Activated CD4-positive, alpha-beta T cell treated with anti-CD3 and anti-CD28 coated beads for 1 hour (primary cell): ENCODE data around the gene REXO1.
A peak's percentile ranks its signal among the peaks of the same experiment; 100 is the strongest.

Experiments used
- DNase-seq: peaks from one replicate; pipeline ENCODE4 v3.0.0-alpha.2; 2020

REXO1 gene

DNA sequence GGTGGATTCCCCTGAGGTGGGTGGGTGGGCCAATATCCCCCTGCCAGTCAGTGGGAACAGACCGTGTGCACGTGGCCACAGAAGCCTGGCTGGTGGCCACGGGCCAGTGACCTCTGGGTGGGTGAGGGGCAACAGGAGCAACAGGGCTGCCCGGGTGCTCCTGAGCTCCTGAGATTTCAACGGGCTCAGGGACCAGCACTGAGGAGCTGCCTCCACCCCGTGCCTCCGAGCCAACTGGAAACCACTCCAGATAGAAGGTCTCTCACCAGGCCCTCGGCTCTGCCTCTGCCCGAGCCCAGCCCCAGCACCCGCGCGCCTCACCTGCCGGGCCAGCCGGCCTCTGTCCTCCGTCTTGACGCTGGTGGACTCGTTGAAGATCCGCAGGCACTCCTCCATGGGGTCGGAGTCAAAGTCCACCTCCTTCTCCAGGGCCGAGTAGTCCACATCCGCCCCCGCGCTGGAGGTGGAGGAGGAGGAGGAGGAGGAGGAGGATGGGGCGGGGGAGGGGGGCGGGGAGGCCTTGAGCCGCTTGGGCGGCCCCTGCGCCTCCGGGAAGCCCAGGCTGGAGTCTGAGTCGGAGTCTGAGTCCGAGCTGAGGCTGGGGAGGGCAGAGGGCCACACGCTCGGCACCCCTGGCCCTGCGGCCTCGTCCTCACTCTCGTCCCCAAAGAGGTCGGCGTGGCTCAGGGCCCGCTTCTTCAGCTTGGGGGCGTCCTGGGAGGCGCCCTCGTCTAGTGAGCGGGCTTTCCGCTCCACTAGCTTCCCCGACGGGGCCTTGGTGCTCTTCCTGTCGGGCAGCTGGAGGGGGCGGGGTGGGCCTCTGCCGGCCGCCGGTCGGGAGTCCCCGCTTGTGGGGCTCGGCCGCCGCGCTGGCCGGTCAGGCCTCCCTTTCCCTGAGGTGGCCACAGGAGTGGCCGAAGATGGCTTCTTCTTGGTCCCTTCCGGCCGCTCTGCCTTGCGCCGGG is 21.4 kb downstream of the REXO1 start:
- no peak for DNase-seq

DNA sequence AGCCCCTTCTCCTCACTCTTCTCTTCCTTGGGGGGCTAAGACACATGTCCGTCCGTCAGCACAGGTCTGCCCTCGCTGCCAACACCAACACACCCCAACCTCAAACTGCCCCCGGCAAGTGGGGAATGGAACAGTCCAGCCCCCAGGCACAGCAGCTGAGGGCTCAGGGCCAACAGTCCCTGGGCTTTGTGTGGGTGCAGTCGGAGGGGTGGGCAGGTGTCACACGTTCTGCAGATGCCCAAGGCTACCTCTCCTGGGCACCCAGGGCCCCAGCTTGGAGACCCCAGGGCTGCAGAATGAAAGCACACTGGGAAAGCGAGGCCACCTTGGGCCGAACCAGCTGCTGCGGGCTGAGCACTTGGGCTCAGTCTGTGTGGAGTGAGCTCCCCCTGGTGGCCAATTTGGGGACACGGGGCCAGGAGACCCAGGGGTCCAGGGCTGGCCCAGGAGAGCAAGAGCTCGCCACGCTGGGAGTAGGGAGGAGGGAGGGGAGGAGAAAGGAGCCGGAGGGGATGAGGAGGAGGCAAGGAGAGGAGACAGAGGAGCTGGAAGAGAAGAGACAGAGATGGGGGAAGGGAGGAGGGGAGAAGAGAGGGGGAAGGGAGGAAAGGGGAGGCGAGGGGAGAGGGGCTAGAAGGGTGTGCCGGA is 22.2 kb downstream of the REXO1 start:
- peak; percentile 70 for DNase-seq

DNA sequence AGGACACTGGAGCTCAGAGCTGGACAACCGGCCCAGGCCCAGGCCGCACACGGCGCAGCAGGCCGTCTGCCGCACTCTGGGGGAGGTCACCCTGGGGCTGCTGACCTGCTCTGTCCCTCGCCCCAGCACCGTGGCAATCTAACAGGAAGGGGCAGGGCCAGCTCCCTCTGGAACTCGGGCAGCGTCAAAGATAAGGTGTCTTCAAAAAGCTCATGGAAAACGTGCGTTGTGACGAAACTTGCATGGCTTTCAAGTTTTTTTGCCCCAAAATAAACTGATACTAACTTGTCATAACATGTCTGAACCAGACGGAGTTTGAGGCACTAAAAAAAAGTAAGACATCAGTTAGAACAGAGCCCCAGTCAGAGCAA is 24.0 kb downstream of the REXO1 start:
- DNase-seq = no peak

DNA sequence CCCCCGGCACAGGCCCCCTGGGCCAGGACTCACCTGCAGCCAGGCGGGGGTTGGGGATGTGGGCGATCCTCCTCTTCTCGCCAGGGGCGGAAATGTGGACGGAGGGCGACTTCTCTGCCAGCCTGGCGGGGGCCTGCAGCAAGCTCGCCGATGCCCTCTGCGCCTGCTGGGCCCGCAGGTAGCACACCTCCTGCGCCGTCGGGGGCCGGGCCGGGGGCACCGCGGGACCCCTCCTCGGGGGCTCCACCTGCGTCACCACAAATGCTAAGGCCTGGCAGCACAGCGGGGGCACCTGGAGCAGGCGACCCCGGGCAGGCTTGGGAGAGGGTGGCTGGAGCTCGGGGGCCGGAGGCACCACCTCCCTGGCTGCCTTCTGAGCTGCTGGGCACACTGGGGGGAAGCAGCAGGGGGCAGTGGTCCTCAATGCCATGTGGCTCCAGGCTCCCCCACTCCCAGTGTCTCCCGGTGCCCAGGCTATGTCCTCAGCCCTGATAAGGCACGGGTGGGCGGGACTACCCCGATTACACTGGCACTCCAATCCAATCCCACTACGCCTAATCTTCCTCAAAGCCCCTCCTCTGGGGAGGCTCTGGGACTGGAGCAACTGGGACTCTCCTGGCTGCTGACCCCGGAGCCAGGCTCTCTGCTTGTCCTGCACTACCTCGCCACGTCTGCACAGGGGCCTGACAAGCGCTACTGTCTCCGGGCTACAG is 24.6 kb downstream of the REXO1 start:
- DNase-seq = no peak

DNA sequence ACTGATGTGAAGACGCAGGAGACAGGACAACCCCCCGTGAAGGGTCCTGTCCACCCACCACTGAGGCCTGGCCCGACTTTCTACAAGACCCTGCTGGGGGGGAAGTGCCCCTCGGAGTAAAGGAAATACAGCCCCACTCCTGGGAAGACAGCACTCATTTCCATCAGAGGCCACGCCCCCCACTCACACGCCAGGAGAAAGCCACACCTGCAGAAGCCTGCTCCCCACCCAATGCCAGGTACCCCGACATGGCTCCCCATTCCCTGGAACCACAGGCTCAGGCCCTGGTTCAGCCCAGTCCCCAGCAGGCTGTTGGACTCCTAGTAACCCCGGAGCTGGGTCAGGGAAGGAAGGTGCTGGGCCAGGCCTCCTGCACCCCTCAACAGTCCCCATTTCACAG is 25.3 kb downstream of the REXO1 start:
- no peak for DNase-seq

DNA sequence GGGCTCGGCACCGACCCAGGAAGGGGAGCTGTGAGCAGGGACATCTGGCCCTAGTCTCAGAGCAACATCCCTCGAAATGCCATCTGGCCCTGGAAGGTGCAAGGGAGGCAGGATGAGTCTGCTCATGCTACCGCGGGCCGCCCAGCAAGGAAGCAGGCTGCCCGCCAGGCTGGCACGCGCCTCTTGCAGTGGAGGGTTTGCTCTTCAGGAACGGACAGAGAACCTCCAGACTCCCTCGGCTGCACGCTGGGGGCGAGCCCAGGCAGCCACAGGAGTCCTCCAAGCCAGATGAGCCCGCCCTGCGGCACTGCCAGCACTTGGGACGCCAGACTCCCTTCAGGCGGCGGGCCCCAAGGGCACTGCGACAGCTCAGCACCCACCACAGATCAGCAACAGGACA is 26.1 kb downstream of the REXO1 start:
- DNase-seq = no peak

DNA sequence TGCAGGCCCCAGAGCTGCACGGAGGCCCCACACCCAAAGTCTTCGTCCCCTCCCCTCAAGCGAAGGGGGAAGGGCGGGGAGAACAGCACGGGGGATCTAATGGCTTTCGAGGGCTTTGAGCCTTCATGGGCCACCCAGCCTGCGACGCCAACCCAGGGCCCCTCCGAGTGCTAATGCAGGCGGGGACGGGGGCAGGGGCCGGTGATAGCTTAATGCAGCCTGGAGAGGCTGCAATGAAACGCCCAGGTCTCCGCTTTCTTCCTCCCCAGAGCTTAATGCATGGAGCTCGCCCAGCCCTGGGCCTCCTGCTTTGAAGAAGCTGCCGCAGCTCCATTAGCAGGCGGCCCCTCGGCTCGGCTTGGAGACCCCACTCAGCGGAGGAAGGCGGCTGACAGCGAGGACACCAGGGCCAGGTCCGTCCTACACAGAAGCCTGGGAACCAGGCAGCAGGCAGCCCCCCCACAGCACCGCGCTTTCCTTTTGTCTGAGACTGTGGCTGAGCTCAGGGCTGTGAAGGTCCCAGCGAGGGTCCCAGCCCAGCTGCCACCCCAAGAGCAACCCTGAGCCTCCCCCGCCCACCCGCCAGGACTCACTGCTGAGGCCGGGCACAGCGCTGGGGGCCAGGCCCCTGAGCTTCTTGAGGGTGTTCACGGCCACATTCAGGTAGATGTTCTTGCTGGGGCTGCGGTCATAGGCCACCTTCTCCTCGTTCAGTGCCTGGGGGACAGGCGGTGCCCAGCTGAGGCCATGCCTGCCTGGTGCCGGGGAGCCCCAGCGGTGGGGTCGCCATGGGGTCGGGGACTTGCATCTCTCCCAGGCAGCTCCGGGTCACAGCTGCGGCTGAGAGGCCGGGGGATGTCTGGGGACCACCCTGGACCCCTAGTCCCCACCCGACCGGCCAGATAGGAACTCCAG is 28.7 kb downstream of the REXO1 start:
- DNase-seq = no peak

DNA sequence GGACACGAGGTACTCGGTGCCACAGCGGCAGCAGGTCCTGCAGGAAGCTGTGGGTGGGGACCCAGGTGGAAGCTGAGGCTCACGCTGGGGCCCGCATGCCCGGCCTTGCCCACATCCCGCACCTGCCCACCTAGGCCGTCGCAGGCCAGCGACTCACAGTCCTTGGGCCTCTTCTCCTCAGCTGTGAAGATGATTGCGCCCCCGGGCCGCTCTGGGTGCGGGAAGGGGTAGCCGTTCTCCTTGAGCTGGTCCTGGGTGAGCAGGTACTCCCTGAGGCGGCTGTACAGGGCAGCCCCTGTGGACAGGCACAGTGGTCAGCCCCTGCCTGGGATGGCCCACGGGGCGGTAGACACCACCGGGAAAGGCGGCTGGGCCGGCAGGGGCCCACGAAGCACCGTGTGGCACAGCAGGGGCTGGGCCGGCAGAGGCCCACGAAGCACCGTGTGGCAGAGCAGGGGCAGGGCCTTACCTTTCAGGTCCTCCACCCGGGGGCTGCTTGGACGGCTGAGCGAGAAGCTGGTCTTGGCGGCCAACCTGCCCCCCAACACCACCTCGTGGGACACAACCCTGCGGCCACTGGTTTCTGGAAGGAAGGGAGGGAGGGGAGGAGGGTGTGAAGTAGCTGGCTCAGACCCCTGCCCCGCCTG is 29.6 kb downstream of the REXO1 start:
- DNase-seq = no peak

DNA sequence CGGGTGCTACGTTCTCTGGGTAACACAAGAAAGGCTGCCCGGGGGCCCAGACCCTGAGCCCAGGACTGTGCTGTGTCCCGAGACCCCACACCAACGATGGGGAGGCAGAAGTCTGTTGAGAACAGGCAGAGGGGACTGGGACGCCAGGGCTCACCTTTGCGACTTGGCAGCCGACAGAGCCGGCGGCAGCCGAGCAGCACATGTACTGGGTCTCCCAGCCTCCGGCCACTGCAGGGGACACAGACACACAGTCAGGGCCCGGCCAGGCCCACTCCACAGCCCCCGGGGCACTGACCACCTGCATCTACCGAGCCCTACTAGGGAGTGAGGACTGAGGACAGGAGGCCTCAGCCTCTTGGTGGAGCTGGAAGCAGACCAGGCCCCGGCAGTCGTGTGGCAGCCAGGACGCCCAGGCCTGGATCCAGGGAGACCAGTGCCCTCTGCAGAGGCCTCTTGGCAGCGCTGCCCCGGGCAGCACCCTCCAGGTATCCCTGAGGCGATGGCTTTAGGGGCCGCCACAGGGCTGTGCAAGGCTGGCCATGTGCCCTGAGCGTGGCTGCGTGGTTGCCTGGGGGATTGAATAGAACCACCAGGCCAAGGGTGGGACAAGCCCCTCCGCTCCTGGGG is 30.6 kb downstream of the REXO1 start:
- DNase-seq = no peak

DNA sequence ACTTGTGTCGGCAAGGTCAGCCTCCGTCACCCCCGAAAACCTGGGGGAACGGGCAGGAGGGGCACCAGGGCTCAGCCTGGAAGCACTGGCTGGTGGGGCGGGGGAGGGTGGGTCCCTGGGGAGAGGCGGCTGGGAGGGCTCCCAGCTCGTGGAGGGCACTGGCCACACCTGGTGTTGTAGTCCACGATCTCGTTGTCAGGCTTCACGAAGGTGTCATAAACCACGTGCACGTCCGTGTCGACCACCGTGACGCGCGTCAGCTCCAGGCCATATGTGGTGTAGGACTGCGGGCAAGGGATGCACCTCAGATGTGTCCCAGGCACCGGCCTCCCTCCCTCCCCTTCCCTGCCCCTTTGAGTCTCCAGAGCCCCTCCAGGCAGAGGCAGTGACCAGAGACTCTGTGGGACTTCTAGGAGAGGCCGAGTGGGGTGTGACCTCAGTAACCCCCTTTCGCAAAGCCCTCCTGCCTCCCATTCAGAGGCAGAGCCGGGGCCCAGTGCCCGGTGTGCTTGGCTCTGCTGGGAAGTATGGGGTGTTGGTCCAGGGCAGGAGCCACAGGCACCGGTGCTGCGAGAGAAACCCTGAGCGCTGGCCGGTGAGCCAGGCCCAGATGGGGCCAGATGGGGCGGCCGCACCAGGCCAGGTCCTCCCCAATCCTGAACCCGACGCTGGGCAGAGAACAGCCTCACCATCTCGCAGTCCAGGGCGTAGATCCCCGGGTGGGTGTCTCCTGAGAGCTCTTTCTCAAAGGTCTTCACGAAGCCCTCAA is 31.6 kb downstream of the REXO1 start:
- no peak for DNase-seq

DNA sequence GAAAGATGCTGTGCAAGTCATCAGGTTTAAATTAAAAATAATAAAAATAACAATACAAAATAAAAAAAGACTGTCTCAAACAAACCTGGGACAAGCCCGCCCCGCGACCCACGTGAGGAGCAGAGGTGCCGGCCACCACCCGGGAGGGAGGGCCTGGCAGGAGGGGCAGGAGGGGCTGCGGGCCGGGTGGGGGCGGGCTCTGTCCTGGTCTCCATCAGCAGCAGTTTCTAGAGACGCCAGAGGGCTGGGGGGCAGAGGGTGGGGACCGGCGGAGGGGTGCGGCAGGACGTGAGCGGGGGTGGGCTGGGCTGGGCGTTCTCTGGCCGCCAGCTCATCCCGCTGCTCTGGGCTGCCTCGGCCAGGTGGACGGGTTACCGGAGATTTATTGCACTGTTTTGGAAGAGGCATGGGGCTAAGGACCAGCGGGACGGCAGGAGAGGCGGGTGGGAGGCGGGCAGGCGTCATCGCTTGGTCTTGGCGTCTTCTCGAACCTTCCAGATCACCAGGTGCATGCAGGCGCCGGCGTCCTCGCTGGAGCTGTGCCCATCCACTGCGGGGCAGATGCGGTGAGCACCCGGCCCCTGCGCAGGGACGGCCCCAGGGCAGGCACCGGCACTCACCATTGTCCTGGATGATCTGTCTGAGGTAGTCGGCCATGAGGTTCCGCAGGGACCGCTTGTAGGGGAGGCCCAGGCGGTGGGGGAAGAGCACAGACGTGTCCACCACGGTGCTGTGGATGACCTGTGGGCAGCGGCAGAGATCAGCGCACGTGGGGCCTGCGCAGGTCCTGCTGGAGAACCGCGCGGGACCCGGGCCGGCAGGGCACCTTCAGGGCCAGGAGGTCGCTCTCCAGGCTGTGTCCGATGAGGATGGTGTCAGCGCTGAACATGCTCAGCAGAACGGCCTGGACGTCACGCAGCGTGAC is 32.4 kb downstream of the REXO1 start:
- no peak for DNase-seq

DNA sequence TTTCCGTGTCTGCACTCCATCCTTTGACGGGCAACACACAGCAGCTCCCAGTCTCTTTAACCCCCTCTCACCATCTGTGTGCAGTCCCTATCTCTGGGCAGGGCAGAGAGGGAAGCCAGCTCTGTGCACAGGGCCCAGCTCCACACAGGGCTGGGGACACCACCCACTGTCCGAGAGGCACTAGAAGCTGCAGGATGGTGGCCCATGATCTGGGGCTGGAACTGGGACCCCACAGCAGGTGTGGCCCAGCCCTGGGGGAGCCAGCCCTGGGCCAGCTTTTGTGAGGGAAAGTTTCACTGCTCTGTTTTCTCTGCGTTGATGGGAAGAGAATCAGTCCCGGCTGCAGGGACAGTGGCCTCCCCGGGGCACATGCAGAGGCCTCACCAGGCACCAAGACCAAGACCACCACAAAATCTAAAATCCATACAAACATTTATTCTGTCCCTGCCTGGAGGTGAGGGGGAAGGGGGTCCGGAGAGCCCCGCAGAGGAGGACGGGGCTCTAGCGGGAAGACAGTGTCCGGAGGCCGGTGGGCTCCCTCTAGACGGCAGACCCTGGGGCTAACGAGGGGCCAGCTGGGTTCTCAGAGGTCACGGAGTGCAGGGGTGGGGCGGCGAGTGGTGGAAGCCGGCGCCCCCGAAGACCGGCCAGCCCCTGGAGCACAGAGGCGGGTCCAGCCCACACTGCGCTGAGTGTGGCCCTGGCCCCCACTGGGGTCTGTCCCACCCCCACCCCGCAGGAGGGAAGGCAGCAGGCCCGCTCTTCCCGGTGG is 33.3 kb downstream of the REXO1 start:
- DNase-seq = no peak

DNA sequence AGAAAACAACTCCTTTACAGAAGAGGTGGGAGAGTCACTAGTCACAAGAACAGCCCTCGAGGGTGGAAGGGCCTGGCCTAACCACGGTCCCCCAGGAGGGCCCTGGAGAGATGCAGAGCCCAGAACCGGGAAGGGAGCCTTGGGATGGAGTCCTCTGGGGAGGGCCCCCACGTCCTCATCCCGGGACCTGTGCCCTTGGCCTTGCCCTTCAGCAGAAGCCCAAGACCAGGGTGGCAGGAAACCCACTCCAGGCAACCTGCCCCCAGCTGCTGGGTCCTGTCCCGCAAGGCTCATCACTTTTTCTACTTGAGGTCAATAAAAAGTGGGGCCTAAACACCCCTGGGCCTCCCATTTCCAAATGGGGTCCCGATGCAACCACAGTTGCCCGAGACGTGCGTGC is 33.9 kb downstream of the REXO1 start:
- no peak for DNase-seq

DNA sequence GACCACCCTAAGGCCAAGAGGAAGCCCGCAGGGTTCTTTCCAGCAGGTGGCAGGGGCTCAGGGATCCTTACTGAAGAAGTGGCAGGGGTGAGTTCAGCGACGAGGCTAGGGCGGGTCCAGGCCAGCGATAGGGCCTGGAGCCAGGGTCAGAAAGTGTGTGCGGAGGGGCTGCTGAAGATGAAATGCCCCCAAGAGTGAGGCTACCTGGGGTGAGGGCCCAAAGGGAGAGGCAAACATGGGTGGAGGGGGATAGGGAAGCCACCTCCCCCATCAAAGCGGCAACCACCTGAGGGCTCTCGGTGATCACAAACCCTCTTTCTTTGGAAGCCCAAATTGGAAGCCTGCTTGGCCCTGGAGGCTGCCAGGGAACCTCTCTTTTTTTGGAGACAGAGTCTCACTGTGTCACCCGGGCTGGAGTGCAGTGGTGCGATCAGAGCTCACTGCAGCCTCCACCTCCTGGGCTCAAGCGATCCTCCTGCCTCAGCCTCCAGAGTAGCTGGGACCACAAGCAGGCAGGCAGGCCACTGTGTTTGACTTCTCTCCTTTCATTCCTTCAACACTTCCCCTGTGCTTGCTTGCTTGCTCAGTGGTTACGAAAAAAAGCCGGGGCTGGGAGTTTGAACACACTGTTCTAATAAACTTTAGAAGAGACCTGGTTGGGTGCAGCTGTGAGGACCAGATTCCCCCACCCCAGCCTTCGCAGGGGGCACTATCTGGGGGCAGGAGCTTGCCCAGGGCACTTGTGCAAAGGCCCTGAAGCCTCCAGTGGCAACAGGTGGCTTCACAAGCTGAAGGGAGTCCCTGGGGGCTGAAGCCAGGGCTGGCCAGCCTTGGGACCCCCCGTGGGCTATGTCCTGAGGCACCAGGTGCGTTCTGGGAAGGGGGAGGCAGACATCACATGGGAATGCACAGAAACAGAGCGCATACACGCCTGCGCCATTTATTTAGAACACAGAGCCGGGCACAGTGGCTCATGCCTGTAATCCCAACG is 34.8 kb downstream of the REXO1 start:
- DNase-seq = no peak

DNA sequence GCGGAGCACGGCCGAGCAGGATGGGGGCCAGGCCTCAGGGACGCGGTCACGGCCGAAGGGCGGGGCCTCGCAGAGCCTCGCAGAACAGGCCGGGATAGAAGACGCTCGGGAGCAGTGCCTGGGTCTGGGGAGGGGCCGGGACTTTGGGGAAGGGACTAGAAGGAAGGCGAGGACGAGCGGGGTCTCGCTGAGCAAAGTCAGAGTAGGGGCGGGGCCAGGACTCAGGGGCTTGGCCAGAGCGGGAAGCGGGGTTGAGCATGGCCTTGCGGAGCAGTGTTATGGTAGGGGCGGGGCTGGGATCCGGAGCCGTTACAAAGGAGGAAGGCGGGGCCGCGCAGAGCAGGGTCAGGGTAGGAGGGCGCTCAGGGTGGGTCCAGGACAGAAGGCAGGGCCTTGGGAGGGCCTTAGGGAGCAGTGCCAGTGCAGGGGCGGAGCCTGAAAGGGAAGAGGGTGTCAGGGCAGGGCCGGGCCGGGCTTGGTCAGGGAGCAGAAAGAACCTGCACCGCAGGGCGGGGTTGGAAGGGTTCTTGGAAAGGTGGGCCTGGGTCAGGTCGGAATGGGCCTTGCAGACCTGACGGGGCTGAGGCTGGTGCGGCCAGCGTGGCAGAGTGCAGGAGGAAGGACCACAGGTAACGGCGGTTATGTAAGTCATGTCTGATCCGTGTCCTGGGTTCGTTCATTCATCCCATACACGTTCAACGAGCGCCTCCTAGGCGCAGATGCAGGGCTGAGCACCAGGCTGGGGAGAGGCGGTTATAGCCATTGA is 35.7 kb downstream of the REXO1 start:
- DNase-seq = peak; percentile 68

DNA sequence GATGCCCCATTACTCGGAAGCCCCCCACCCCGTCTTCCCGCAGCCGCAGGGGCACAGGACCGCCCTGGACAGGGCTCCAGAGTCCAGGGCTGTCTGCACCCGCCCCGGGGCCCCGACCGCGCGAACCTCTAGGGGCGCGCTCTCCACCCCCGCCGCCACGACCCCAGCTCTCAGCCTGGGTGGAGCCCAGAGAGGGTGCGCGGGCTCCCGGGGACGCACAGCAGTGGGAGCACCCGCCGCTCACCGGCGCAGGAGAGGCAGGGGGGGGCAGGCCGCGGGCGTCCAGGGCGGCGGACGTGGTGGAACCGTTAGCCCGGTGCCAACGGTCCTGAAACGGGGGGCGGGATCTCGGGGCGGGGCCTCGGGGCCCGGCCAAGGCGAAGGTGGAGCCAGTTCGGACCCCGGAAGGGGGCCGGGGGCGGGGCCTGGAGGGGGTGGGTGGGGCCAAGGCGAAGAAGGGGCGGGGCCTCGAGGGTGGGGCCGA is 36.3 kb downstream of the REXO1 start, which contains the start of gene ATP8B3:
Gene ATP8B3, minus strand, starts transcription at position 335 of the 484 bp plus-strand sequence. CDS start 540 bp downstream, outside the sequence.
- DNase-seq = no peak
